ENCODE data around the gene MMP19.

Gene MMP19

GRCh38 chr12:55823419-55823818 lies 19.3 kb downstream of the MMP19 start:
- peaks cover 0 to 43% (median 31%) of the 10 kb centered on the region in 4 donors for H3K4me1 ChIP-seq

GRCh38 chr12:55822228-55822627 lies 20.5 kb downstream of the MMP19 start:
- Histone ChIP-seq H3K9me3 (no peaks in the 10 kb centered on the region), H3K36me3 (peaks cover 32 to 47% (median 35%) of the 10 kb centered on the region in 3 donors), H3K4me1 (peaks cover 0 to 33% (median 23%) of the 10 kb centered on the region in 4 donors), H3K27ac (no peak overlapping the region), H3K4me3 (no peak overlapping the region), H3K27me3 (no peaks in the 10 kb centered on the region)
- TF ChIP-seq CTCF (IDR thresholded peaks at IDR 0.05): no peak
- intact Hi-C loops (cut with DNase I; ENCODE audit: low total_unique reads): no loop called here
- no peak for DNase-seq

More at GRCh38 chr12:55823419-55823818, 19.3 kb downstream of the MMP19 start:
- Histone ChIP-seq H3K9me3 (no peaks in the 10 kb centered on the region), H3K4me3 (no peak overlapping the region), H3K36me3 (peaks cover 32 to 47% (median 35%) of the 10 kb centered on the region in 3 donors), H3K27ac (no peak overlapping the region), H3K27me3 (no peaks in the 10 kb centered on the region)
- intact Hi-C loops (cut with DNase I; ENCODE audit: low total_unique reads): no loop called here
- no peak for DNase-seq
- no peak for TF ChIP-seq CTCF (IDR thresholded peaks at IDR 0.05)

- Histone ChIP-seq H3K27me3 (no peaks in the 10 kb centered on the region), H3K4me3 (no peak overlapping the region), H3K27ac (no peak overlapping the region), H3K4me1 (peaks cover 0 to 29% (median 21%) of the 10 kb centered on the region in 4 donors), H3K9me3 (no peaks in the 10 kb centered on the region), H3K36me3 (peaks cover 32 to 47% (median 35%) of the 10 kb centered on the region in 3 donors)
- intact Hi-C loops (cut with DNase I; ENCODE audit: low total_unique reads): no loop called here
- DNase-seq: no peak
- TF ChIP-seq CTCF (IDR thresholded peaks at IDR 0.05): no peak
These were observed 22.1 kb downstream of the MMP19 start for GRCh38 chr12:55820679-55821078.

GRCh38 chr12:55818886-55819285 lies 23.9 kb downstream of the MMP19 start:
- intact Hi-C loops (cut with DNase I; ENCODE audit: low total_unique reads): no loop called here
- H3K36me3 ChIP-seq: peaks cover 32 to 62% (median 35%) of the 10 kb centered on the region in 3 donors
- peaks cover 0 to 40% (median 23%) of the 10 kb centered on the region in 4 donors for H3K4me1 ChIP-seq
- H3K4me3 ChIP-seq: peak overlapping the region; percentile 62 to 68
- TF ChIP-seq CTCF (IDR thresholded peaks at IDR 0.05): no peak
- DNase-seq: no peak
- no peaks in the 10 kb centered on the region for H3K9me3 ChIP-seq
- peak overlapping the region; percentile 84 to 88 for H3K27ac ChIP-seq
- no peaks in the 10 kb centered on the region for H3K27me3 ChIP-seq

- Histone ChIP-seq H3K36me3 (peaks cover 32 to 63% (median 35%) of the 10 kb centered on the region in 3 donors), H3K4me1 (peaks cover 0 to 42% (median 23%) of the 10 kb centered on the region in 4 donors), H3K4me3 (peak overlapping the region; percentile 62 to 68), H3K9me3 (no peaks in the 10 kb centered on the region), H3K27ac (peak overlapping the region; percentile 84 to 88), H3K27me3 (no peaks in the 10 kb centered on the region)
- no peak for DNase-seq
- no peak for TF ChIP-seq CTCF (IDR thresholded peaks at IDR 0.05)
- intact Hi-C loops (cut with DNase I; ENCODE audit: low total_unique reads): no loop called here
These were observed 24.5 kb downstream of the MMP19 start for GRCh38 chr12:55818140-55818728.

Measured in tibial artery (tissue), 4 donors.